ENCODE results near the gene DSTYK.

DNA sequence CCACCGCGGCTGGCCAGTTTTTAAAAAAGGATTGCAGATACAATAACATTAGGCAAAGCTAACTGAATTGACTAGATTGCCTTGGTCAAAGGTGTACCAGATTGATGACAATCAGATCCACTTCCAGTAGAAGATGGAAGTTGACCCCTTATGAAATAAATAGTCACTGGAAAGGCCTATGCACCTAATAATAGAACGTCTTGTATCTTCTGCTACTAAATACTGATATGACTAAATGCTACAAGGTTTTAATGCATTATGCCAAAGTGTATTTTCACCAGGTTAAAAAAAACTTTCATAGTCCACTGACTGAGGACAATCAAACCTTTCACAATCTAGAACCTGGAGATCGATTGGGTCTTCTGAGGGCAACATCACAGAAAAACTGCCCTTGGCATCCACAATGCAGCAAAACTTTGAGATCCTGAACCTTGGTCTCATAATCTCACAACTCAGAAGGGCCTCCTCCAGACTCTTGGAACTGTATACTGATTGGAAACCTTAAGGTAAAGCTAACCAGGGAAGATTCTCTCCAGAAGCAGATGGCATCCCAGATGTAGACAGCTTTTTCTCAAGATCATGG is 82.0 kb downstream of the DSTYK start:
- TF ChIP-seq POLR2AphosphoS5 (IDR thresholded peaks at IDR 0.05; ENCODE audit: low read depth, low read length) (no peak), TCF7L2 (IDR thresholded peaks at IDR 0.05; ENCODE audit: low read depth, low read length) (no peak), SIN3A (IDR thresholded peaks at IDR 0.05; ENCODE audit: borderline replicate concordance, insufficient read depth, low read depth, low read length) (no peak)
- TF ChIP-seq, protein P1, sequence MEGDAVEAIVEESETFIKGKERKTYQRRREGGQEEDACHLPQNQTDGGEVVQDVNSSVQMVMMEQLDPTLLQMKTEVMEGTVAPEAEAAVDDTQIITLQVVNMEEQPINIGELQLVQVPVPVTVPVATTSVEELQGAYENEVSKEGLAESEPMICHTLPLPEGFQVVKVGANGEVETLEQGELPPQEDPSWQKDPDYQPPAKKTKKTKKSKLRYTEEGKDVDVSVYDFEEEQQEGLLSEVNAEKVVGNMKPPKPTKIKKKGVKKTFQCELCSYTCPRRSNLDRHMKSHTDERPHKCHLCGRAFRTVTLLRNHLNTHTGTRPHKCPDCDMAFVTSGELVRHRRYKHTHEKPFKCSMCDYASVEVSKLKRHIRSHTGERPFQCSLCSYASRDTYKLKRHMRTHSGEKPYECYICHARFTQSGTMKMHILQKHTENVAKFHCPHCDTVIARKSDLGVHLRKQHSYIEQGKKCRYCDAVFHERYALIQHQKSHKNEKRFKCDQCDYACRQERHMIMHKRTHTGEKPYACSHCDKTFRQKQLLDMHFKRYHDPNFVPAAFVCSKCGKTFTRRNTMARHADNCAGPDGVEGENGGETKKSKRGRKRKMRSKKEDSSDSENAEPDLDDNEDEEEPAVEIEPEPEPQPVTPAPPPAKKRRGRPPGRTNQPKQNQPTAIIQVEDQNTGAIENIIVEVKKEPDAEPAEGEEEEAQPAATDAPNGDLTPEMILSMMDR (IDR thresholded peaks at IDR 0.05), result no peak
- TF ChIP-seq, protein P2, sequence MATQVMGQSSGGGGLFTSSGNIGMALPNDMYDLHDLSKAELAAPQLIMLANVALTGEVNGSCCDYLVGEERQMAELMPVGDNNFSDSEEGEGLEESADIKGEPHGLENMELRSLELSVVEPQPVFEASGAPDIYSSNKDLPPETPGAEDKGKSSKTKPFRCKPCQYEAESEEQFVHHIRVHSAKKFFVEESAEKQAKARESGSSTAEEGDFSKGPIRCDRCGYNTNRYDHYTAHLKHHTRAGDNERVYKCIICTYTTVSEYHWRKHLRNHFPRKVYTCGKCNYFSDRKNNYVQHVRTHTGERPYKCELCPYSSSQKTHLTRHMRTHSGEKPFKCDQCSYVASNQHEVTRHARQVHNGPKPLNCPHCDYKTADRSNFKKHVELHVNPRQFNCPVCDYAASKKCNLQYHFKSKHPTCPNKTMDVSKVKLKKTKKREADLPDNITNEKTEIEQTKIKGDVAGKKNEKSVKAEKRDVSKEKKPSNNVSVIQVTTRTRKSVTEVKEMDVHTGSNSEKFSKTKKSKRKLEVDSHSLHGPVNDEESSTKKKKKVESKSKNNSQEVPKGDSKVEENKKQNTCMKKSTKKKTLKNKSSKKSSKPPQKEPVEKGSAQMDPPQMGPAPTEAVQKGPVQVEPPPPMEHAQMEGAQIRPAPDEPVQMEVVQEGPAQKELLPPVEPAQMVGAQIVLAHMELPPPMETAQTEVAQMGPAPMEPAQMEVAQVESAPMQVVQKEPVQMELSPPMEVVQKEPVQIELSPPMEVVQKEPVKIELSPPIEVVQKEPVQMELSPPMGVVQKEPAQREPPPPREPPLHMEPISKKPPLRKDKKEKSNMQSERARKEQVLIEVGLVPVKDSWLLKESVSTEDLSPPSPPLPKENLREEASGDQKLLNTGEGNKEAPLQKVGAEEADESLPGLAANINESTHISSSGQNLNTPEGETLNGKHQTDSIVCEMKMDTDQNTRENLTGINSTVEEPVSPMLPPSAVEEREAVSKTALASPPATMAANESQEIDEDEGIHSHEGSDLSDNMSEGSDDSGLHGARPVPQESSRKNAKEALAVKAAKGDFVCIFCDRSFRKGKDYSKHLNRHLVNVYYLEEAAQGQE (IDR thresholded peaks at IDR 0.05; ENCODE audit: insufficient read depth in 1 of 2, low read depth in 2 of 2, low read length in 1 of 2), result no peak
